Natural killer cell treated with Interleukin-12 subunit alpha and Interleukin-12 subunit beta and Interleukin-15 and Interleukin-18, amount 100 ng/mL, for 72 hours (primary cell): ENCODE results near the gene CSNK1D. TPM values are rescaled to one million over a fixed set of nuclear protein-coding genes. Genes with fewer than 3 reads are reported as not detected.
"Not testable (repeated sequence)": the region's sequence is repeated elsewhere in the genome, so short reads cannot be mapped to it uniquely, and the experiment has no call there.

ENCODE experiments used
- ATAC-seq, 2 donors: fragments of 150-1000 bp; cut with Tn5 transposase in 1 of 2; sonication (Bioruptor Pico), chemical (Tn5 transposase) in 1 of 2; 2 replicates each; pipeline ENCODE4 v1.10.0; 2021
- DNase-seq: peaks from one replicate; pipeline ENCODE4 v3.0.0; 2022; ENCODE audit warnings: low spot score
- H3K27ac Mint-ChIP-seq, 2 donors: 1 replicate in 1 of 2; 2 replicates in 1 of 2; pipeline ENCODE4 v1.8.0; 2022; ENCODE audit warnings: mixed read lengths in 2 of 2, mild to moderate bottlenecking in 1 of 2, moderate library complexity in 1 of 2
- H3K27me3 Mint-ChIP-seq, 2 donors: 1 replicate in 1 of 2; 2 replicates in 1 of 2; pipeline ENCODE4 v1.8.0; 2022; ENCODE audit warnings: mixed read lengths in 2 of 2
- H3K36me3 Mint-ChIP-seq: one replicate; pipeline ENCODE4 v1.8.0; 2022; ENCODE audit warnings: mixed read lengths
- H3K4me1 Mint-ChIP-seq, 2 donors: 1 replicate in 1 of 2; 2 replicates in 1 of 2; pipeline ENCODE4 v1.8.0; 2022; ENCODE audit warnings: low read depth in 2 of 2, mixed read lengths in 2 of 2, mild to moderate bottlenecking in 1 of 2
- H3K4me3 Mint-ChIP-seq: one replicate; pipeline ENCODE4 v1.8.0; 2022; ENCODE audit warnings: mixed read lengths
- H3K9me3 Mint-ChIP-seq: 2 replicates; pipeline ENCODE4 v1.8.0; 2022; ENCODE audit warnings: mixed read lengths
- total RNA-seq, 2 donors: library from RNA; stranded (reverse); gene quantifications; one replicate each; pipeline ENCODE4 v1.2.3, GENCODE V29; 2022

CSNK1D gene
- total RNA-seq, 2 donors from 2014 or later = 160 to 215 TPM

DNA sequence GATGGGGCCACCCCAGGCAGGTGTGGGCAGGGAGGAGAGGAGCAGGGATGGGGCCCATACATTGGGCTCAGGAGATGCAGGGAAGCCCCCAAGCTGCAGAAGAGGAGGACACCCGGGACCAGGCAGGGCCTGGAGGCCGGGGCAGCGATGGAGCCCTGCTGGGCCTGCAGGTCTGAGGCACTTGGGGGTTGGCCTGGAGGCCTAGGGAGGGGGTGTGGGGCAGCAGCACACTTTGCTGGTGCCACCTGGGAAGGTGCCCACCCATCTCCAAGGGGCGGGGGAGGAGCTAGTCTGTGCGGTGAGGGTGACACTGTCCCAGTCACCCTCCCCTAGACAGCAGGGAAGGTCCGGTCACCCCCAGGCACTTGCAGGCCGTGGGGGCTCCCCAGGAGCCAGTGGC is 54.4 kb downstream of the CSNK1D start:
- Mint-ChIP-seq H3K4me3 (peak overlapping the region; percentile 20), H3K36me3 (no peaks in the 10 kb centered on the region)

GRCh38 chr17:82218349-82219075 is 55.0 kb downstream of the CSNK1D start:
- Mint-ChIP-seq H3K36me3 (no peaks in the 10 kb centered on the region), H3K27ac (peak overlapping the region; percentile 91 to 93), H3K27me3 (no peaks in the 10 kb centered on the region), H3K9me3 (no peaks in the 10 kb centered on the region), H3K4me3 (peak overlapping the region; percentile 20), H3K4me1 (peaks cover 37 to 38% of the 10 kb centered on the region in 2 donors)
- DNase-seq (no peak), ATAC-seq (no peak)

More for the DNA sequence above, 54.4 kb downstream of the CSNK1D start:
- no peaks in the 10 kb centered on the region for H3K27me3 Mint-ChIP-seq
- no peaks in the 10 kb centered on the region for H3K9me3 Mint-ChIP-seq
- H3K27ac Mint-ChIP-seq = peak overlapping the region; percentile 91 to 93
- peaks cover 33 to 35% of the 10 kb centered on the region in 2 donors for H3K4me1 Mint-ChIP-seq
- DNase-seq = no peak
- no peak for ATAC-seq

GRCh38 chr17:82217530-82218204 is 55.8 kb downstream of the CSNK1D start:
- peak; percentile 73 to 75 for ATAC-seq

DNA sequence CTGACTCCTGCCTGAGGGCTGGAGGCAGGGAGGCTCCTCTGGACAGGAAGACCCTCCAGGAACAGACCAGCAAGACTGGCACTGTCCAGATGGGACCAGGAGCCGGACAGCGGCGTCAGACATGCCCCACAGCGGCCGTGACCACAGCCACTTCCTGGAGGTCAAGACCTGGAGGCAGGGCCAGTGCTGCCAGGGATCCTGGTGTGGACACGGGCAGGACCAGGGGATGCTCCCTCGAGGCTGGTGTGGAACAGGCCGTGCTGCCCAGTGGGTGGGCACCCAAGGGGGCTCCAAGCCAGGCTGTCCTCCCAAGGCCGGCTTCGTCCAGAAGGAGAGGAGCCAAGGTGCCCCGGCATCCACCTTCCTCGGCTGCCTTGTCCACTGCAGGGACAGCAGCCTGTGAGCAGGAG is 56.4 kb downstream of the CSNK1D start:
- no peak for DNase-seq
- Mint-ChIP-seq H3K4me3 (peak overlapping the region; percentile 68), H3K4me1 (peaks cover 38 to 41% of the 10 kb centered on the region in 2 donors), H3K27me3 (no peaks in the 10 kb centered on the region), H3K9me3 (no peaks in the 10 kb centered on the region), H3K36me3 (no peaks in the 10 kb centered on the region), H3K27ac (peak overlapping the region; percentile 91 to 93)
- ATAC-seq = peak in 1 of 2 donors; percentile 1

More at GRCh38 chr17:82217530-82218204, 55.8 kb downstream of the CSNK1D start:
- H3K4me1 Mint-ChIP-seq = peaks cover 38 to 41% of the 10 kb centered on the region in 2 donors
- H3K27ac Mint-ChIP-seq = peak overlapping the region; percentile 91 to 93
- peak; percentile 95 for DNase-seq
- no peaks in the 10 kb centered on the region for H3K9me3 Mint-ChIP-seq
- peak overlapping the region; percentile 68 for H3K4me3 Mint-ChIP-seq
- H3K36me3 Mint-ChIP-seq = no peaks in the 10 kb centered on the region
- H3K27me3 Mint-ChIP-seq = no peaks in the 10 kb centered on the region

- ATAC-seq (peak; percentile 64 to 68), DNase-seq (peak; percentile 87)
- Mint-ChIP-seq H3K9me3 (no peaks in the 10 kb centered on the region), H3K27me3 (no peaks in the 10 kb centered on the region), H3K4me3 (peak overlapping the region; percentile 68), H3K27ac (peak overlapping the region; percentile 91 to 93), H3K4me1 (peaks cover 41 to 43% of the 10 kb centered on the region in 2 donors), H3K36me3 (no peaks in the 10 kb centered on the region)
Measured at GRCh38 chr17:82216301-82217119, 57.0 kb downstream of the CSNK1D start.

GRCh38 chr17:82215972-82216300 is 57.6 kb downstream of the CSNK1D start:
- no peak for ATAC-seq
- H3K4me1 Mint-ChIP-seq = peaks cover 40 to 41% of the 10 kb centered on the region in 2 donors
- DNase-seq = no peak
- H3K36me3 Mint-ChIP-seq = no peaks in the 10 kb centered on the region
- no peaks in the 10 kb centered on the region for H3K9me3 Mint-ChIP-seq
- peak overlapping the region; percentile 68 for H3K4me3 Mint-ChIP-seq
- H3K27me3 Mint-ChIP-seq = no peaks in the 10 kb centered on the region
- peak overlapping the region; percentile 91 to 93 for H3K27ac Mint-ChIP-seq

GRCh38 chr17:82215095-82215971 is 58.2 kb downstream of the CSNK1D start:
- H3K4me1 Mint-ChIP-seq = peaks cover 40 to 41% of the 10 kb centered on the region in 2 donors
- H3K27ac Mint-ChIP-seq = peak overlapping the region; percentile 92 to 93
- H3K27me3 Mint-ChIP-seq = no peaks in the 10 kb centered on the region
- H3K9me3 Mint-ChIP-seq = no peaks in the 10 kb centered on the region
- H3K36me3 Mint-ChIP-seq = no peaks in the 10 kb centered on the region
- no peak for DNase-seq
- peak overlapping the region; percentile 68 for H3K4me3 Mint-ChIP-seq
- no peak for ATAC-seq

DNA sequence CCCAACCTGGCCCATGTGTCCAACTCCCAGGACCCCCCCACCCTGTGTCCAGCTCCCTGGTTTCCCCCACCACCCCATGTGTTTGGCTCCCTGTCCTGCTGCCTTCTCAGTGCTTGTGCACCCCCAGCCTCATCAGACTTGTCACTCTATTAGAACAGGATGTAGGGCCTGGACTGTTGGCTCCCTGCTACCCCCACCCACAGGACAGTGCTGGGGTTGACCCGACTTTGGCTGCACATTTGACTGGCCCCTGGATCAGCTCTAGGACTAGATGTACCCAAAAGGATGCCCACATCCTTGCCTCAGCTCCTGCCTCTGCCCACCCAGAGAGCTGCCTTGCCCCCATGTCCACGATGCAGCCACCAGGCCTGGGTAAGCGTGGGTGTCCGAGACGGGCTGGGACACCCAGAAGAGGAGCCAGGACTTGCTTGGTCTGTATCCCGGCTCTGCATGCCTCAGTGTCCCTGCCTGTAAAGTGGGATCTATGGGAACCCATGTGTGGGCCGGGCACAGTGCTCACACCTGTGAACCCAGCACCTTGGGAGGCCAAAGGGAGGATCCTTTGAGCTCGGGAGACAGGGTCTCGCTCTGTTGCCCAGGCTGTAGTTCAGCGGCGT is 59.4 kb downstream of the CSNK1D start:
- Mint-ChIP-seq H3K4me3 (peak overlapping the region; percentile 86), H3K36me3 (no peaks in the 10 kb centered on the region), H3K27ac (peak overlapping the region; percentile 78 to 92), H3K9me3 (no peaks in the 10 kb centered on the region), H3K4me1 (peaks cover 47 to 48% of the 10 kb centered on the region in 2 donors), H3K27me3 (no peaks in the 10 kb centered on the region)
- DNase-seq (no peak), ATAC-seq (no peak)

GRCh38 chr17:82213251-82214011 is 60.1 kb downstream of the CSNK1D start:
- no peaks in the 10 kb centered on the region for H3K9me3 Mint-ChIP-seq
- H3K36me3 Mint-ChIP-seq = no peaks in the 10 kb centered on the region
- peak overlapping the region; percentile 78 to 92 for H3K27ac Mint-ChIP-seq
- H3K4me3 Mint-ChIP-seq = peak overlapping the region; percentile 86
- H3K4me1 Mint-ChIP-seq = peaks cover 47 to 49% of the 10 kb centered on the region in 2 donors
- DNase-seq = peak; percentile 94
- peak; percentile 51 to 71 for ATAC-seq
- no peaks in the 10 kb centered on the region for H3K27me3 Mint-ChIP-seq

GRCh38 chr17:82212331-82213250 is 60.9 kb downstream of the CSNK1D start, which contains the start of gene CCDC57:
Gene CCDC57, minus strand, starts transcription at chr17:82212842. Its CDS starts 10,898 bp downstream, at chr17:82201944.
- Mint-ChIP-seq H3K27ac (peak within 1 kb of the TSS; percentile 78 to 92), H3K4me3 (peak within 1 kb of the TSS; percentile 86), H3K27me3 (no peaks in the 10 kb centered on the region), H3K9me3 (no peaks in the 10 kb centered on the region), H3K4me1 (peaks cover 46 to 51% of the 10 kb centered on the region in 2 donors), H3K36me3 (no peaks in the 10 kb centered on the region)
- DNase-seq = peak; percentile 93
- ATAC-seq = peak; percentile 83 to 84

GRCh38 chr17:82210655-82211054 is 62.8 kb downstream of the CSNK1D start:
- not testable (repeated sequence) for H3K27ac Mint-ChIP-seq, H3K9me3 Mint-ChIP-seq, DNase-seq, H3K36me3 Mint-ChIP-seq, ATAC-seq, H3K4me3 Mint-ChIP-seq, H3K27me3 Mint-ChIP-seq
- H3K4me1 Mint-ChIP-seq = peaks cover 43 to 53% of the 10 kb centered on the region in 2 donors
